Breast epithelium (tissue), 3 donors: ENCODE data around the gene PTPRM.

ENCODE experiments used
- POLR2A ChIP-seq: fragments of 450-650 bp; IDR thresholded peaks from one replicate; pipeline ENCODE4 v1.6.1; 2016; ENCODE audit warnings: antibody characterized with exemption, mild to moderate bottlenecking, moderate library complexity
- POLR2AphosphoS5 ChIP-seq, 3 donors: sonication (generic); formaldehyde crosslinking; IDR thresholded peaks; one replicate each; pipeline ENCODE4 v1.6.1; 2017; ENCODE audit warnings: antibody characterized with exemption in 3 of 3
- TF ChIP-seq, protein P1 (sequence below), 3 donors: fragments of 450-650 bp; IDR thresholded peaks; one replicate each; pipeline ENCODE4 v1.5.1; 2016 to 2017; ENCODE audit warnings: antibody characterized with exemption in 3 of 3, mild to moderate bottlenecking in 3 of 3, moderate library complexity in 3 of 3

DNA sequence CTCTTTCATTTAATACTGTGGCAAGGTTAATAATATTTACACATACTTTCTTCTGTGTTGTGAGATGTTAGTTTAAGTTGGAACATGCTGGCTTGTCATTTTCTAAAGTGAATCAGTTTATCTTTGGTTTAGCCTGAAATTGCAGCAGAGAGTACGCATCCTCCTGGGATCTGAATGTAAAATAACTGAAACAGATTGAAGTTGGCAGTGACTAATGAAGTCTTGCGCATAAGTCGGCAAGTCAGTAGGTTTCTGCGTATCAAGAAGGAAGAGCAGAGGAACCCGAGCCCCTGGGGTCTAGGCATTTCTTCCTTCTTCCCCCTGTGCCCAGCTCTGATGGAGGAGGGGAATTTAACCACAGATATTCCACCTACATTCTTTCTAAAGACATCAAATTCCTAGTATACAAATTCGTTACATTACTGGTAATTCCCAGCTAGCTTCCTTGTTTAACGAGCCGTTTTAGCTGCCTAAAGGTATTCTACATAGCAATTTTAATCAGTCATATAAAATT lies 650.0 kb downstream of the PTPRM start:
- TF ChIP-seq, protein P1, sequence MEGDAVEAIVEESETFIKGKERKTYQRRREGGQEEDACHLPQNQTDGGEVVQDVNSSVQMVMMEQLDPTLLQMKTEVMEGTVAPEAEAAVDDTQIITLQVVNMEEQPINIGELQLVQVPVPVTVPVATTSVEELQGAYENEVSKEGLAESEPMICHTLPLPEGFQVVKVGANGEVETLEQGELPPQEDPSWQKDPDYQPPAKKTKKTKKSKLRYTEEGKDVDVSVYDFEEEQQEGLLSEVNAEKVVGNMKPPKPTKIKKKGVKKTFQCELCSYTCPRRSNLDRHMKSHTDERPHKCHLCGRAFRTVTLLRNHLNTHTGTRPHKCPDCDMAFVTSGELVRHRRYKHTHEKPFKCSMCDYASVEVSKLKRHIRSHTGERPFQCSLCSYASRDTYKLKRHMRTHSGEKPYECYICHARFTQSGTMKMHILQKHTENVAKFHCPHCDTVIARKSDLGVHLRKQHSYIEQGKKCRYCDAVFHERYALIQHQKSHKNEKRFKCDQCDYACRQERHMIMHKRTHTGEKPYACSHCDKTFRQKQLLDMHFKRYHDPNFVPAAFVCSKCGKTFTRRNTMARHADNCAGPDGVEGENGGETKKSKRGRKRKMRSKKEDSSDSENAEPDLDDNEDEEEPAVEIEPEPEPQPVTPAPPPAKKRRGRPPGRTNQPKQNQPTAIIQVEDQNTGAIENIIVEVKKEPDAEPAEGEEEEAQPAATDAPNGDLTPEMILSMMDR (IDR thresholded peaks at IDR 0.05) = no peak
- TF ChIP-seq POLR2A = no peak
- TF ChIP-seq POLR2AphosphoS5 (IDR thresholded peaks at IDR 0.05) = no peak
